Activated CD8-positive, alpha-beta memory T cell treated with anti-CD3 and anti-CD28 coated beads for 36 hours (primary cell): ENCODE results near the gene GM2A. TPM values are rescaled to one million over a fixed set of nuclear protein-coding genes. Genes with fewer than 3 reads are reported as not detected.

Experiments used
- CTCF ChIA-PET: fragments of 350-600 bp; sonication (Branson Sonifier 250); formaldehyde crosslinking; loops from one replicate; lab custom pipeline; 2021; ENCODE audit warnings: antibody characterized with exemption; lab: Charles Lee
- POLR2A ChIA-PET: fragments of 350-600 bp; sonication (Branson Sonifier 250); formaldehyde crosslinking; loops from one replicate; lab custom pipeline; 2021; ENCODE audit warnings: antibody characterized with exemption; lab: Charles Lee
- total RNA-seq, 2 experiments: library from RNA; stranded (reverse); gene quantifications; one replicate each; pipeline ENCODE4 v1.2.3, GENCODE V29; 2021

The GM2A gene
- total RNA-seq, 2 experiments from 2014 or later: 12.8 to 14.9 TPM

GRCh38 chr5:151262532-151262931 lies 9.5 kb downstream of the GM2A start:
- POLR2A ChIA-PET: no interaction called here
- CTCF ChIA-PET: no interaction called here

GRCh38 chr5:151264113-151264512 lies 11.1 kb downstream of the GM2A start:
- CTCF ChIA-PET: no interaction called here

GRCh38 chr5:151267491-151268260 lies 14.7 kb downstream of the GM2A start:
- ChIA-PET POLR2A (no interaction called here), CTCF (no interaction called here)

More at GRCh38 chr5:151264113-151264512, 11.1 kb downstream of the GM2A start:
- POLR2A ChIA-PET: interaction anchor here (0.8 kb wide), 1 partner anchor 11 kb away, joined by 4 read pairs; the partner anchor contains the start of gene GM2A

- POLR2A ChIA-PET: no interaction called here
- CTCF ChIA-PET: no interaction called here
Observed at GRCh38 chr5:151270599-151270998, 17.6 kb downstream of the GM2A start.

- ChIA-PET CTCF (no interaction called here), POLR2A (no interaction called here)
Observed at GRCh38 chr5:151271336-151271735, 18.4 kb downstream of the GM2A start.

GRCh38 chr5:151274666-151275065 lies 21.7 kb downstream of the GM2A start:
- ChIA-PET POLR2A (no interaction called here), CTCF (interaction anchor here (0.7 kb wide), 1 partner anchor 226 kb away, joined by 3 read pairs; no protein-coding TSS in a partner anchor)

- ChIA-PET CTCF (no interaction called here), POLR2A (no interaction called here)
Observed at GRCh38 chr5:151275803-151276202, 22.8 kb downstream of the GM2A start.

- ChIA-PET CTCF (no interaction called here), POLR2A (no interaction called here)
Observed at GRCh38 chr5:151278845-151279244, 25.9 kb downstream of the GM2A start.

- ChIA-PET POLR2A (no interaction called here), CTCF (no interaction called here)
Observed at GRCh38 chr5:151280443-151280842, 27.5 kb downstream of the GM2A start.

GRCh38 chr5:151281001-151281639 lies 28.1 kb downstream of the GM2A start:
- POLR2A ChIA-PET: no interaction called here

GRCh38 chr5:151283120-151283825 lies 30.3 kb downstream of the GM2A start:
- POLR2A ChIA-PET: no interaction called here
- CTCF ChIA-PET: no interaction called here

More at GRCh38 chr5:151281001-151281639, 28.1 kb downstream of the GM2A start:
- CTCF ChIA-PET: interaction anchor here (1.7 kb wide), 1 partner anchor 35 kb away, joined by 6 read pairs; no protein-coding TSS in a partner anchor

- ChIA-PET CTCF (no interaction called here), POLR2A (no interaction called here)
Observed at GRCh38 chr5:151284392-151284967, 31.5 kb downstream of the GM2A start.

- POLR2A ChIA-PET: no interaction called here
Observed at GRCh38 chr5:151285683-151286082, 32.7 kb downstream of the GM2A start.

GRCh38 chr5:151286246-151286645 lies 33.3 kb downstream of the GM2A start:
- ChIA-PET POLR2A (no interaction called here), CTCF (no interaction called here)

More at GRCh38 chr5:151285683-151286082, 32.7 kb downstream of the GM2A start:
- CTCF ChIA-PET: no interaction called here

- ChIA-PET CTCF (interaction anchor here (0.8 to 1.3 kb wide), 2 partner anchors 10 to 364 kb away, joined by 3 to 5 read pairs; no protein-coding TSS in a partner anchor), POLR2A (no interaction called here)
Observed at GRCh38 chr5:151288180-151288579, 35.2 kb downstream of the GM2A start.

- ChIA-PET POLR2A (no interaction called here), CTCF (no interaction called here)
Observed at GRCh38 chr5:151293624-151294023, 40.6 kb downstream of the GM2A start.

- POLR2A ChIA-PET: no interaction called here
- CTCF ChIA-PET: no interaction called here
Observed at GRCh38 chr5:151295138-151295537, 42.2 kb downstream of the GM2A start.

- ChIA-PET CTCF (interaction anchor here (0.5 kb wide), 1 partner anchor 69 kb away, joined by 3 read pairs; no protein-coding TSS in a partner anchor), POLR2A (no interaction called here)
Observed at GRCh38 chr5:151295791-151296477, 42.9 kb downstream of the GM2A start.

GRCh38 chr5:151296478-151296830 lies 43.5 kb downstream of the GM2A start:
- CTCF ChIA-PET: interaction anchor here (0.5 kb wide), 1 partner anchor 70 kb away, joined by 3 read pairs; no protein-coding TSS in a partner anchor

More at GRCh38 chr5:151296478-151296830, 43.5 kb downstream of the GM2A start:
- POLR2A ChIA-PET: no interaction called here
